ENCODE data around the gene HDAC5.

DNA sequence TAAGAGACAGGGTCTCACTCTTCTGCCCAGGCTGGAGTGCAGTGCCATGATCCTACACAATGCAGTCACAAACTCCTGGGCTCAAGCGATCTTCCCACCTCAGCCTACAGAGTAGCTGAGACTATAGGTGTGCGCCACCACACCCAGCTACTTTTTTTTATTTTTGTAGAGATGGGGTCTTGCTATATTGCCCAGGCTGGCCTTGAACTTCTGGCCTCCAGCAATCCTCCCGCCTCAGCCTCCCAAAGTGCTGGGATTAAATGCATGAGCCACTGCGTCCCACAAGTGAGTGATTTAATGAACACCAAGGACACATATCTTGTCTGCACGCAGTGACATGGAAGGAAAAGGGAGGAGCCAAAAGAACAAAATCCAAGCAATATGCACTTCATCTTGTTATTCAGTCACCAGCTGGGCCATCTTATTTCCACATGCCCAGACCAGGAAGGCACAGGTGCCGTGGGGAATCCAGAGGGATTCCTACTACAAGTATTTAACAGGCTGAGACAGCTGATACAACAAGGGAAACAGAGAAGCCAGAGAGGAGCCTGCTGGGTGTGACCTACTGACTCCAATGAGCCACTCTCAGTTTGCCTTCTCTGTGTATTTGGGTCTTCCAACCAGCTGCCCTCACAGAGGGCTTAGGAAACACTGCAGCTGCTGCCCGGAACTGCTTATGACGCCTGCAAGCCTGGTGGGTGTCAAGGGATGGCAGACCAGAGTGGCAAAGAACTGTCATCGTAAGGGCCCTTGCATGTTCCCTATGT, 74.0 kb downstream of the HDAC5 start:
- TF ChIP-seq, protein P1, sequence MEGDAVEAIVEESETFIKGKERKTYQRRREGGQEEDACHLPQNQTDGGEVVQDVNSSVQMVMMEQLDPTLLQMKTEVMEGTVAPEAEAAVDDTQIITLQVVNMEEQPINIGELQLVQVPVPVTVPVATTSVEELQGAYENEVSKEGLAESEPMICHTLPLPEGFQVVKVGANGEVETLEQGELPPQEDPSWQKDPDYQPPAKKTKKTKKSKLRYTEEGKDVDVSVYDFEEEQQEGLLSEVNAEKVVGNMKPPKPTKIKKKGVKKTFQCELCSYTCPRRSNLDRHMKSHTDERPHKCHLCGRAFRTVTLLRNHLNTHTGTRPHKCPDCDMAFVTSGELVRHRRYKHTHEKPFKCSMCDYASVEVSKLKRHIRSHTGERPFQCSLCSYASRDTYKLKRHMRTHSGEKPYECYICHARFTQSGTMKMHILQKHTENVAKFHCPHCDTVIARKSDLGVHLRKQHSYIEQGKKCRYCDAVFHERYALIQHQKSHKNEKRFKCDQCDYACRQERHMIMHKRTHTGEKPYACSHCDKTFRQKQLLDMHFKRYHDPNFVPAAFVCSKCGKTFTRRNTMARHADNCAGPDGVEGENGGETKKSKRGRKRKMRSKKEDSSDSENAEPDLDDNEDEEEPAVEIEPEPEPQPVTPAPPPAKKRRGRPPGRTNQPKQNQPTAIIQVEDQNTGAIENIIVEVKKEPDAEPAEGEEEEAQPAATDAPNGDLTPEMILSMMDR (IDR thresholded peaks at IDR 0.05; ENCODE audit: low read depth, low read length, poor library complexity, severe bottlenecking) = no peak
- no peak for TF ChIP-seq EZH2phosphoT487 (IDR thresholded peaks at IDR 0.05; ENCODE audit: borderline replicate concordance, low read length)
